PC-9 (cell line): ENCODE results near the gene FLRT3. TPM values are rescaled to one million over a fixed set of nuclear protein-coding genes. Genes with fewer than 3 reads are reported as not detected.

Source experiments
- BruUV-seq: library from RNA; stranded (reverse); fragments of 400-500 nt; replicated peaks from 2 replicates; lab custom pipeline; 2021; lab: Mats Ljungman, UMichigan
- CTCF ChIA-PET: fragments of 300-600 bp; sonication (Branson Sonifier 250); formaldehyde crosslinking; loops from one replicate; lab custom pipeline; 2022; ENCODE audit warnings: antibody characterized with exemption; lab: Charles Lee
- POLR2A ChIA-PET: fragments of 300-600 bp; sonication (Branson Sonifier 250); formaldehyde crosslinking; loops from one replicate; lab custom pipeline; 2022; ENCODE audit warnings: antibody characterized with exemption; ENCODE audit not compliant: unreplicated experiment; lab: Charles Lee
- DNase-seq, 2 experiments: peaks; one replicate each; pipeline versions ENCODE4 v3.0.0 to v3.0.0-alpha.2; 2015 to 2022; ENCODE audit warnings: mixed read lengths in 1 of 2
- H2AFZ ChIP-seq: fragments of 200-600 bp; sonication (generic); 2 replicates; pipeline ENCODE4 v1.8.1; 2017; ENCODE audit warnings: antibody characterized with exemption
- H3F3A ChIP-seq: fragments of 200-600 bp; sonication (generic); 2 replicates; pipeline ENCODE4 v1.8.1; 2017; ENCODE audit warnings: antibody characterized with exemption, mild to moderate bottlenecking, low read depth; ENCODE audit not compliant: insufficient read depth
- H3K27ac ChIP-seq: fragments of 200-600 bp; sonication (generic); 2 replicates; pipeline ENCODE4 v1.6.1; 2016; ENCODE audit warnings: mixed run types
- H3K27me3 ChIP-seq: fragments of 200-600 bp; sonication (generic); 2 replicates; pipeline ENCODE4 v1.6.1; 2016; ENCODE audit warnings: low read depth, mixed run types; ENCODE audit not compliant: insufficient read depth
- H3K36me3 ChIP-seq: fragments of 200-600 bp; sonication (generic); 2 replicates; pipeline ENCODE4 v1.6.1; 2016; ENCODE audit warnings: low read depth, mixed run types
- H3K4me1 ChIP-seq: fragments of 200-600 bp; sonication (generic); replicated peaks from 2 replicates; pipeline ENCODE4 v1.6.1; 2016; ENCODE audit warnings: mixed run types; ENCODE audit not compliant: insufficient read depth
- H3K4me2 ChIP-seq: fragments of 200-600 bp; sonication (generic); 2 replicates; pipeline ENCODE4 v1.6.1; 2017; ENCODE audit warnings: mixed run types
- H3K4me3 ChIP-seq: fragments of 200-600 bp; sonication (generic); 2 replicates; pipeline ENCODE4 v1.6.1; 2016; ENCODE audit warnings: mixed run types
- H3K79me2 ChIP-seq: fragments of 200-600 bp; sonication (generic); 2 replicates; pipeline ENCODE4 v1.6.1; 2017; ENCODE audit warnings: low read depth, mixed run types
- H3K9me2 ChIP-seq: fragments of 200-600 bp; sonication (generic); 2 replicates; pipeline ENCODE4 v1.8.1; 2017; ENCODE audit warnings: mild to moderate bottlenecking; ENCODE audit not compliant: insufficient read depth
- H3K9me3 ChIP-seq: fragments of 200-600 bp; sonication (generic); 2 replicates; pipeline ENCODE4 v1.8.1; 2016; ENCODE audit warnings: low read depth; ENCODE audit not compliant: insufficient read depth
- H4K20me1 ChIP-seq: fragments of 200-600 bp; sonication (generic); 2 replicates; pipeline ENCODE4 v1.8.1; 2017; ENCODE audit not compliant: insufficient read depth
- EZH2 ChIP-seq: fragments of 200-600 bp; sonication (generic); IDR thresholded peaks from 2 replicates; pipeline ENCODE4 v1.8.0; 2017; ENCODE audit warnings: antibody characterized with exemption, low read depth
- intact Hi-C: fragments of 100-400 bp; cut with micrococcal nuclease; formaldehyde crosslinking; loops from one replicate; pipeline ENCODE4 v1.10.0; 2022; ENCODE audit not compliant: unreplicated experiment
- total RNA-seq: library from RNA; stranded (reverse); gene quantifications from 2 replicates; pipeline ENCODE4 v1.2.3, GENCODE V29; 2021
- TF ChIP-seq, protein P1 (sequence below): fragments of 200-600 bp; sonication (generic); conservative IDR thresholded peaks from 2 replicates; pipeline ENCODE4 v1.6.1; 2017; ENCODE audit warnings: mixed run types, antibody characterized with exemption, mild to moderate bottlenecking, moderate library complexity

Gene FLRT3
- total RNA-seq, 1 experiment from 2014 or later: 0.70 TPM

- CTCF ChIA-PET: no interaction called here
- Histone ChIP-seq H3K4me1 (no peaks in the 10 kb centered on the region), H3K27ac (no peak overlapping the region), H3K9me2 (peaks cover 6% of the 10 kb centered on the region; the same call in 1 of the 2 replicates), H3K27me3 (no peaks in the 10 kb centered on the region), H3K36me3 (no peaks in the 10 kb centered on the region), H3K4me2 (no peak overlapping the region), H3K9me3 (no peaks in the 10 kb centered on the region), H2AFZ (no peak overlapping the region), H3F3A (no peaks in the 10 kb centered on the region), H3K4me3 (no peak overlapping the region), H4K20me1 (no peaks in the 10 kb centered on the region), H3K79me2 (no peaks in the 10 kb centered on the region)
- TF ChIP-seq, protein P1, sequence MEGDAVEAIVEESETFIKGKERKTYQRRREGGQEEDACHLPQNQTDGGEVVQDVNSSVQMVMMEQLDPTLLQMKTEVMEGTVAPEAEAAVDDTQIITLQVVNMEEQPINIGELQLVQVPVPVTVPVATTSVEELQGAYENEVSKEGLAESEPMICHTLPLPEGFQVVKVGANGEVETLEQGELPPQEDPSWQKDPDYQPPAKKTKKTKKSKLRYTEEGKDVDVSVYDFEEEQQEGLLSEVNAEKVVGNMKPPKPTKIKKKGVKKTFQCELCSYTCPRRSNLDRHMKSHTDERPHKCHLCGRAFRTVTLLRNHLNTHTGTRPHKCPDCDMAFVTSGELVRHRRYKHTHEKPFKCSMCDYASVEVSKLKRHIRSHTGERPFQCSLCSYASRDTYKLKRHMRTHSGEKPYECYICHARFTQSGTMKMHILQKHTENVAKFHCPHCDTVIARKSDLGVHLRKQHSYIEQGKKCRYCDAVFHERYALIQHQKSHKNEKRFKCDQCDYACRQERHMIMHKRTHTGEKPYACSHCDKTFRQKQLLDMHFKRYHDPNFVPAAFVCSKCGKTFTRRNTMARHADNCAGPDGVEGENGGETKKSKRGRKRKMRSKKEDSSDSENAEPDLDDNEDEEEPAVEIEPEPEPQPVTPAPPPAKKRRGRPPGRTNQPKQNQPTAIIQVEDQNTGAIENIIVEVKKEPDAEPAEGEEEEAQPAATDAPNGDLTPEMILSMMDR: no peak
- no peak for TF ChIP-seq EZH2
- intact Hi-C loops: no loop called here
- no TSS peak for BruUV-seq
- POLR2A ChIA-PET: no interaction called here
- no peak for DNase-seq
Observed at GRCh38 chr20:14310977-14311627, 26.3 kb downstream of the FLRT3 start.

DNA sequence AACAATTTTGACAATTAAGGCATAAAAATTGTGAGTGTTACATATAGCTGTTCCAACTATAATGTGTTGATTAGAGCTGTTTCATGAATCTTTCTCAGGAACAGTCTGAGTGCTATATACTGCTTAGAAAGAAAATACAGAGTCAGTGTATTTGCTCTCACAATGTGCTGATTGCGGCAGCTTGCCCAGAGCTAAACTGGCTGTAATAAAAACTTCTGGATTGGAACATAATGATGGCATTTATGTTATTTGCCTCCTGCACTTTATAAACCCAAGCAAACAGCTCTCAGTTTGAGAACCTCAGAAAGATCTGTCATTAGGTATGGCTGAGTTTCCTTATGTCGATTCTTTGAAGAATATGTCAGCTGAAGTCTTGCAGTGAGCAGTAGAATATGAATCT, 29.5 kb downstream of the FLRT3 start:
- Histone ChIP-seq H3K27ac (no peak overlapping the region), H2AFZ (no peak overlapping the region), H3K9me3 (no peaks in the 10 kb centered on the region), H4K20me1 (no peaks in the 10 kb centered on the region), H3K27me3 (no peaks in the 10 kb centered on the region), H3K36me3 (no peaks in the 10 kb centered on the region), H3K4me1 (no peaks in the 10 kb centered on the region), H3K4me3 (no peak overlapping the region), H3K4me2 (no peak overlapping the region), H3K79me2 (no peaks in the 10 kb centered on the region), H3K9me2 (peaks cover 6% of the 10 kb centered on the region; the same call in 1 of the 2 replicates), H3F3A (no peaks in the 10 kb centered on the region)
- intact Hi-C loops: no loop called here
- CTCF ChIA-PET: no interaction called here
- TF ChIP-seq, protein P1: no peak
- TF ChIP-seq EZH2: no peak
- POLR2A ChIA-PET: no interaction called here
- BruUV-seq: no TSS peak
- DNase-seq: no peak

- no peak overlapping the region for H3K27ac ChIP-seq
- H3K9me2 ChIP-seq: peaks cover 6% of the 10 kb centered on the region; the same call in 1 of the 2 replicates
- H3K27me3 ChIP-seq: no peaks in the 10 kb centered on the region
- CTCF ChIA-PET: no interaction called here
- intact Hi-C loops: no loop called here
- no peaks in the 10 kb centered on the region for H3K79me2 ChIP-seq
- H3K36me3 ChIP-seq: no peaks in the 10 kb centered on the region
- TF ChIP-seq EZH2: no peak
- TF ChIP-seq, protein P1: no peak
- no peaks in the 10 kb centered on the region for H3F3A ChIP-seq
- H4K20me1 ChIP-seq: no peaks in the 10 kb centered on the region
- no peak for DNase-seq
- POLR2A ChIA-PET: no interaction called here
- no peak overlapping the region for H3K4me2 ChIP-seq
- H2AFZ ChIP-seq: no peak overlapping the region
- no peaks in the 10 kb centered on the region for H3K9me3 ChIP-seq
- no peaks in the 10 kb centered on the region for H3K4me1 ChIP-seq
- BruUV-seq: no TSS peak
- no peak overlapping the region for H3K4me3 ChIP-seq
Observed at GRCh38 chr20:14304472-14304871, 32.9 kb downstream of the FLRT3 start.
